ENCODE data around the gene CST3. TPM values are rescaled to one million over a fixed set of nuclear protein-coding genes. Genes with fewer than 3 reads are reported as not detected.

Gene CST3
- total and polyA plus RNA-seq, 2 donors (not counting 1 experiment from before 2014, with no cell fraction given) = 1.2 to 16.9 TPM

GRCh38 chr20:23653400-23653938 lies 15.7 kb upstream of the CST3 start:
- WGBS (ENCODE audit: insufficient coverage) = 100% methylated on average over 3 of the region's 3 CpGs
- TF ChIP-seq CTCF (IDR thresholded peaks at IDR 0.05) = no peak
- TF ChIP-seq EZH2 (IDR thresholded peaks at IDR 0.05; ENCODE audit: borderline replicate concordance, insufficient read depth, low read depth, low read length, poor library complexity, severe bottlenecking) = no peak
- no peaks in the 10 kb centered on the region for H3K36me3 ChIP-seq (replicated peaks in 1 of 2; ENCODE audit: control extremely low read depth in 1 of 2, control insufficient read depth in 1 of 2, extremely low read depth in 1 of 2, insufficient read depth in 2 of 2, low read length in 1 of 2)
- no peak overlapping the region for H3K4me2 ChIP-seq (replicated peaks; ENCODE audit: low read depth, low read length, poor library complexity, severe bottlenecking)
- H3K27ac ChIP-seq (ENCODE audit: low read length in 2 of 2) = no peak overlapping the region
- peaks cover 6% of the 10 kb centered on the region for H3K4me1 Mint-ChIP-seq
- ChIA-PET CTCF (interaction anchor here (1.5 kb wide), 1 partner anchor 10 kb away, joined by 3 read pairs; no protein-coding TSS in a partner anchor), POLR2A (no interaction called here)
- H3K9ac ChIP-seq (ENCODE audit: low read length) = no peak overlapping the region
- no peaks in the 10 kb centered on the region for H3K9me3 Mint-ChIP-seq (ENCODE audit: insufficient read depth)
- H3K4me1 ChIP-seq (ENCODE audit: control insufficient read depth in 2 of 2, insufficient read depth in 2 of 2, low read length in 2 of 2) = peaks cover 5 to 11% of the 10 kb centered on the region in 2 donors
- no peaks in the 10 kb centered on the region for H4K20me1 ChIP-seq (ENCODE audit: control insufficient read depth, insufficient read depth, low read length, poor library complexity, severe bottlenecking)
- intact Hi-C loops (cut with micrococcal nuclease) = no loop called here
- H2AFZ ChIP-seq (ENCODE audit: insufficient read depth, low read depth, low read length, poor library complexity, severe bottlenecking) = no peak overlapping the region
- no peak overlapping the region for H3K4me3 Mint-ChIP-seq
- H3K27ac Mint-ChIP-seq = no peak overlapping the region
- ATAC-seq (ENCODE audit: low read depth) (no peak), DNase-seq (no peak)
- no peaks in the 10 kb centered on the region for H3K9me3 ChIP-seq (ENCODE audit: control extremely low read depth in 1 of 3, control insufficient read depth in 2 of 3, insufficient read depth in 1 of 3, low read length in 2 of 3)
- no peaks in the 10 kb centered on the region for H3K79me2 ChIP-seq (ENCODE audit: control insufficient read depth, insufficient read depth, low read length)
- peaks cover 17% of the 10 kb centered on the region for H3K27me3 Mint-ChIP-seq
- no peak overlapping the region for H3K4me3 ChIP-seq (ENCODE audit: control extremely low read depth in 1 of 5, extremely low read depth in 1 of 5, insufficient read depth in 1 of 5, low read depth in 2 of 5, low read length in 4 of 5)
- no peaks in the 10 kb centered on the region for H3K27me3 ChIP-seq (replicated peaks in 1 of 4; ENCODE audit: control extremely low read depth in 1 of 4, control insufficient read depth in 3 of 4, insufficient read depth in 4 of 4, low read length in 3 of 4)

GRCh38 chr20:23652926-23653325 lies 15.2 kb upstream of the CST3 start:
- WGBS (ENCODE audit: insufficient coverage) = 94% methylated on average over 2 of the region's 2 CpGs
- peaks cover 17% of the 10 kb centered on the region for H3K27me3 Mint-ChIP-seq
- no peak overlapping the region for H3K9ac ChIP-seq (ENCODE audit: low read length)
- H3K27ac ChIP-seq (ENCODE audit: low read length in 2 of 2) = no peak overlapping the region
- DNase-seq = no peak
- H4K20me1 ChIP-seq (ENCODE audit: control insufficient read depth, insufficient read depth, low read length, poor library complexity, severe bottlenecking) = no peaks in the 10 kb centered on the region
- H3K27me3 ChIP-seq (replicated peaks in 1 of 4; ENCODE audit: control extremely low read depth in 1 of 4, control insufficient read depth in 3 of 4, insufficient read depth in 4 of 4, low read length in 3 of 4) = no peaks in the 10 kb centered on the region
- ATAC-seq (ENCODE audit: low read depth) = no peak
- ChIA-PET POLR2A (no interaction called here), CTCF (interaction anchor here (1.5 kb wide), 1 partner anchor 10 kb away, joined by 3 read pairs; no protein-coding TSS in a partner anchor)
- no peaks in the 10 kb centered on the region for H3K79me2 ChIP-seq (ENCODE audit: control insufficient read depth, insufficient read depth, low read length)
- H3K4me3 ChIP-seq (ENCODE audit: control extremely low read depth in 1 of 5, extremely low read depth in 1 of 5, insufficient read depth in 1 of 5, low read depth in 2 of 5, low read length in 4 of 5) = no peak overlapping the region
- H3K4me1 ChIP-seq (ENCODE audit: control insufficient read depth in 2 of 2, insufficient read depth in 2 of 2, low read length in 2 of 2) = peaks cover 5 to 11% of the 10 kb centered on the region in 2 donors
- no peaks in the 10 kb centered on the region for H3K36me3 ChIP-seq (replicated peaks in 1 of 2; ENCODE audit: control extremely low read depth in 1 of 2, control insufficient read depth in 1 of 2, extremely low read depth in 1 of 2, insufficient read depth in 2 of 2, low read length in 1 of 2)
- intact Hi-C loops (cut with micrococcal nuclease) = no loop called here
- H3K27ac Mint-ChIP-seq = no peak overlapping the region
- no peak overlapping the region for H3K4me3 Mint-ChIP-seq
- no peak overlapping the region for H3K4me2 ChIP-seq (replicated peaks; ENCODE audit: low read depth, low read length, poor library complexity, severe bottlenecking)
- H3K9me3 ChIP-seq (ENCODE audit: control extremely low read depth in 1 of 3, control insufficient read depth in 2 of 3, insufficient read depth in 1 of 3, low read length in 2 of 3) = no peaks in the 10 kb centered on the region
- H3K4me1 Mint-ChIP-seq = peaks cover 6% of the 10 kb centered on the region
- TF ChIP-seq EZH2 (IDR thresholded peaks at IDR 0.05; ENCODE audit: borderline replicate concordance, insufficient read depth, low read depth, low read length, poor library complexity, severe bottlenecking) (no peak), CTCF (IDR thresholded peaks at IDR 0.05) (no peak)
- no peak overlapping the region for H2AFZ ChIP-seq (ENCODE audit: insufficient read depth, low read depth, low read length, poor library complexity, severe bottlenecking)
- no peaks in the 10 kb centered on the region for H3K9me3 Mint-ChIP-seq (ENCODE audit: insufficient read depth)

Measured in B cell (primary cell).